ENCODE measurements around the gene ASAH2.
"Not testable (repeated sequence)": the region's sequence is repeated elsewhere in the genome, so short reads cannot be mapped to it uniquely, and the experiment has no call there.

The ASAH2 gene

DNA sequence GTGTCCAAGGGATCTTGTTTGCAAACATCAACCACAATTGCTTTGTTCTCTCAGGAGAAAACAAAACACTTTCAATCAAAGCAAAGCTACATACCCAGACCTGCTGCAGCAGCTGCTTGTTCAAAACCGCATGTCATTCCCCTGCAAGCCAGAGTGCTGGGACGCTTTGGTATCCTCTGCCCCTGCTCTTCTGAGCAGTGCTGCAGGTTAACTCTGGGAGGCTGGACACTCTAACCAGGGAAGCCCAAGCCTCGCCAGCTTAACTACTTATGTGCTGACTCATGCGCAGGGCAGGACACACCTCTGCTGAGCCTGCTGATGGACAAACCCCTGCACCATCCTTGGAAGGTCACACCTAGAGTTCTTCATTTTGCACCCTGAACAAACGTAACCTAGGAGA lies 28.2 kb upstream of the ASAH2 start:
- H3K4me3 ChIP-seq (ENCODE audit: low read depth, low read length), result no peak overlapping the region
- TF ChIP-seq, protein P1, sequence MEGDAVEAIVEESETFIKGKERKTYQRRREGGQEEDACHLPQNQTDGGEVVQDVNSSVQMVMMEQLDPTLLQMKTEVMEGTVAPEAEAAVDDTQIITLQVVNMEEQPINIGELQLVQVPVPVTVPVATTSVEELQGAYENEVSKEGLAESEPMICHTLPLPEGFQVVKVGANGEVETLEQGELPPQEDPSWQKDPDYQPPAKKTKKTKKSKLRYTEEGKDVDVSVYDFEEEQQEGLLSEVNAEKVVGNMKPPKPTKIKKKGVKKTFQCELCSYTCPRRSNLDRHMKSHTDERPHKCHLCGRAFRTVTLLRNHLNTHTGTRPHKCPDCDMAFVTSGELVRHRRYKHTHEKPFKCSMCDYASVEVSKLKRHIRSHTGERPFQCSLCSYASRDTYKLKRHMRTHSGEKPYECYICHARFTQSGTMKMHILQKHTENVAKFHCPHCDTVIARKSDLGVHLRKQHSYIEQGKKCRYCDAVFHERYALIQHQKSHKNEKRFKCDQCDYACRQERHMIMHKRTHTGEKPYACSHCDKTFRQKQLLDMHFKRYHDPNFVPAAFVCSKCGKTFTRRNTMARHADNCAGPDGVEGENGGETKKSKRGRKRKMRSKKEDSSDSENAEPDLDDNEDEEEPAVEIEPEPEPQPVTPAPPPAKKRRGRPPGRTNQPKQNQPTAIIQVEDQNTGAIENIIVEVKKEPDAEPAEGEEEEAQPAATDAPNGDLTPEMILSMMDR (IDR thresholded peaks at IDR 0.05; ENCODE audit: borderline replicate concordance, insufficient read depth, low read depth, low read length), result no peak

DNA sequence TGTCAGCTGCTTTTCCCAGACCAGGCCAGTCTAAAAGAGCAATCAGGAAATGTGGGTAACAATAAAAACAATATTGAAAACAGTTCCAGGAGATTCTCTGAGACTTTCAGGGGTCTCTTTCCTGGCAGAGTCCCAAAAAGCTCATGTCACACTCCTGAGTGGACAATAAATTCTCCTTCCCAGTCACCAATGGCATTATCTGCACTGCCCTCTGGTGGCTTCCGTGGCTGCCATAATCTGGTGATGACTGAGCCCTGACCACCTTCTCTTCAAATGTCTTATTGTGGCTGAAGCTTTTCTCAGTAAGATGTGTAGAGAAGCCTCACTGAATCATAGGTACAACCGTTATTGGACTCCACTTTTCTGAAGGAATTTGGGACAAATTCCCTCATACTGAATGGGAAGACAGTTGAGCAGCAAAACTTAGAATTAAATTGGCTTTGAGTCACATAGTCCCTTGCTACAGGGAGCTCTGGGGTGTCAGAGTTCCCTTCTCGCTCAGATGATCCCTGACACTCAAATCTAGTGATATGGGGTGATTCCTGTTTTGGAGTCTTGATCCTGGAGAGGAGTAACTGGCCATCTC lies 24.4 kb upstream of the ASAH2 start:
- TF ChIP-seq, protein P1 (IDR thresholded peaks at IDR 0.05; ENCODE audit: borderline replicate concordance, insufficient read depth, low read depth, low read length), result peak; percentile 74; the same call in 1 of the 2 replicates

DNA sequence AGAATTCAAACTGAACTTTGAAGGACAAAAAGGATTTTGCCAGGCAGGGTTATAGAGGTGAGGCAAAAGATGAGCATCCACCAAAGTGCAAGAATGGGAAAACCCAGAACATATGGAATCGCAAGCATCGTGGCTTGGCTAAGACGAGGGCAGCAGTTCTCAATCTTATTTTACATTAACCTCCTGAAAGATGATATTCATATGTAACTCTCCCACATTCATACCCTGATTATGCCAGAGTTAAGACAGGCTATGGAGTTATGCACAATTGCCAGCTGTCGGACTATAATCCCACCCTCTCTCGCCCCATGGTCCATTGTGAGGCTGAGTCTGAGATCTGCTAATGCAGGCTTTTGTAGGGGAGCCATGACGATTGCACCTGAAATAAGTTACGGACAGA lies 21.2 kb upstream of the ASAH2 start:
- no peak overlapping the region for H3K4me3 ChIP-seq (ENCODE audit: low read depth, low read length)

More for the DNA sequence above, 24.4 kb upstream of the ASAH2 start:
- H3K4me3 ChIP-seq (ENCODE audit: low read depth, low read length), result no peak overlapping the region

DNA sequence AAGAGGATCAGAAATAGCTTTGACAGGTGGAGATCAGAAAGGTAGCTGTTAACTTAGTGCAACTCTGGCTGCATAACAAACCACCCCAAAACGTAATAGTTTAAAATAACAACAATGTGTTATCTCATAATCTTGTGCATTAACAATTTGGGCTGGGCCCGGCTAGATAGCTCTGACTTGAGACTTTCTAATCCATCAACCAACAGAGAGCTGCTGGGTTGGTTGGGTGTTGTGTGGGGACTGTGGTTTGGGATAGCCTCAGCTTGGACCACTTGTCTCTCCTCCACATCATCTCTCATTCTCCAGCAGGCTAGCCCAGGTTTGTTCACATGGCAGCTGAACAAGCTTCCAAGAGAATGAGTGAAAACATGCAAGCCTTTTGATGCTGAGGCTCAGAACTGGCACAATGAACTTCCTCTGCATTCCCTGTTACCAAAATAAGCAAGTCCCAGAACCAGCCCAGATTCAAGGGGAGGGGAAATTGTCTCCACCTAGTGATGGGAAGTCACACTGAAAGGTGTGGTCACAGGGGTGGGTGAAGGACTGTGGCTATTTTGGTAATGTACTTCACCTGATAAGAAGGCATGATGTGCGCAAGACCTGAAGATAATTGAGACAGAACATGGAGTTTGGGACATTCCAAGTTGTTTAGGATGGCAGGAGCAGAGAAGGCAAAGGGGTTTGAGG lies 20.4 kb upstream of the ASAH2 start:
- TF ChIP-seq, protein P1 (IDR thresholded peaks at IDR 0.05; ENCODE audit: borderline replicate concordance, insufficient read depth, low read depth, low read length), result no peak
- no peak overlapping the region for H3K4me3 ChIP-seq (ENCODE audit: low read depth, low read length)

More for the DNA sequence above, 21.2 kb upstream of the ASAH2 start:
- TF ChIP-seq, protein P1 (IDR thresholded peaks at IDR 0.05; ENCODE audit: borderline replicate concordance, insufficient read depth, low read depth, low read length), result no peak

DNA sequence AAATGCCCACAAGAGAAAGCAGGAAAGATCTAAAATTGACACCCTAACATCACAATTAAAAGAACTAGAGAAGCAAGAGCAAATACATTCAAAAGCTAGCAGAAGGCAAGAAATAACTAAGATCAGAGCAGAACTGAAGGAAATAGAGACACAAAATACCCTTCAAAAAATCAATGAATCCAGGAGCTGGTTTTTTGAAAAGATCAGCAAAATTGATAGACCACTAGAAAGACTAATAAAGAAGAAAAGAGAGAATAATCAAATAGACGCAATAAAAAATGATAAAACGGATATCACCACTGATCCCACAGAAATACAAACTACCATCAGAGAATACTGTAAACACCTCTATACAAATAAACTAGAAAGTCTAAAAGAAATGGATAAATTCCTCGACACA lies 16.6 kb upstream of the ASAH2 start:
- H3K4me3 ChIP-seq (ENCODE audit: low read depth, low read length), result not testable (repeated sequence)

DNA sequence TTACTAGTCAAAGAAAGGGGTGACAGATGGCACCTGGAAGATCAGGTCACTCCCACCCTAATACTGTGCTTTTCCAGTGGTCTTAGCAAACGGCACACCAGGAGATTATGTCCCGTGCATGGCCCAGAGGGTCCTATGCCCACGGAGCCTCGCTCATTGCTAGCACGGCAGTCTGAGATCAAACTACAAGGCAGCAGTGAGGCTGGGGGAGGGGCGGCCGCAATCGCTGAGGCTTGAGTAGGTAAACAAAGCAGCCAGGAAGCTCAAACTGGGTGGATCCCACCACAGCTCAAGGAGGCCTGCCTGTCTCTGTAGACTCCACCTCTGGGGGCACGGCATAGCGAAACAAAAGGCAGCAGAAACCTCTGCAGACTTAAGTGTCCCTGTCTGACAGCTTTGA lies 11.3 kb upstream of the ASAH2 start:
- not testable (repeated sequence) for H3K4me3 ChIP-seq (ENCODE audit: low read depth, low read length)

DNA sequence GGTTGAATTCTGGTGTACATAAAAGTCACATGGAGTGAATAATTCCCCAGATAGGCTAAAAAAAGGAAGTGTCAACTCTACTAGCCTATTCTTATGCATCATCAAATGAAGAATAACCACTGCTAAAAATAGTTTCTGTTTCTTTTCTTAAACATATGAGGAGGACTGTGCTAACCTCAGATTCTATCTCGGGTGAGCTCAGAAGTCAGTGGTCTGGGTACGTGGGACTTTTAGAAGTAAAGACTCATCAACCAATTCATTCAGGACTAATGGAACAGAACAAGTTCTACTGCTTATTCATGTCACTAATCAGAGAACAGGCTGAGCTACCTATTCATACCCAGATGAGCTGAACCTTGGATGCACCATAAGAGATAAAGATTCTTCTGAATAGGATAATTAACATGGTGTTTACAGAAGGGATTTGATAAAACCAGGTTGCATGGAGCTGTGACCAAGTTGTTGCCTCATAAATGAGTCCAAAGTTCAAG lies 9.5 kb upstream of the ASAH2 start:
- TF ChIP-seq, protein P1 (IDR thresholded peaks at IDR 0.05; ENCODE audit: borderline replicate concordance, insufficient read depth, low read depth, low read length), result no peak
- H3K4me3 ChIP-seq (ENCODE audit: low read depth, low read length), result no peak overlapping the region

DNA sequence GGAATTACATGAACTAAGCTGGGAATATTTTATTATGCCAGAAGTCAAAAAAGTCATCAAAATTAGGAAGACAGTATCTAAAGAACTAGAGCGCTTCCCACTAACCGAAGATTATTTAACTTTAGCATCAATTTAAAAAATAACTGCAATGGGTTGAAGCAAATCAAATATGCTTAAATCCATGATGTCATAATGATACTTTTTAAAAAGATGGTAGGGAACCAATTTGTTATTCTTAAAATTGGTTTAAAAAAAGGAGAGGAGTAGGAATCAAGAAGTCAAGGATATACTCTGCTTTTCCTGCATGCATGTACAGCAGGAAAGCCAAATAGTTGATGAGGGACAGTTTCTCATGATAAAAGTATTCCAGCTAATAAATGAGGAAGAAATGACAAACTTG lies 3.2 kb upstream of the ASAH2 start:
- no peak overlapping the region for H3K4me3 ChIP-seq (ENCODE audit: low read depth, low read length)
- TF ChIP-seq, protein P1 (IDR thresholded peaks at IDR 0.05; ENCODE audit: borderline replicate concordance, insufficient read depth, low read depth, low read length), result no peak

Data from GM12875 (cell line).